ENCODE data around the gene MCM8.
"Not testable (repeated sequence)": the region's sequence is repeated elsewhere in the genome, so short reads cannot be mapped to it uniquely, and the experiment has no call there.

The MCM8 gene

GRCh38 chr20:6007094-6007528 lies 56.7 kb downstream of the MCM8 start:
- DNase-seq = no peak

GRCh38 chr20:6007529-6008103 lies 57.2 kb downstream of the MCM8 start:
- no peak for DNase-seq

- no peak for DNase-seq
These were observed 57.8 kb downstream of the MCM8 start for GRCh38 chr20:6008254-6008653.

GRCh38 chr20:6012179-6012578 lies 61.7 kb downstream of the MCM8 start:
- DNase-seq = no peak

GRCh38 chr20:6014017-6014416 lies 63.6 kb downstream of the MCM8 start:
- DNase-seq = no peak

- no peak for DNase-seq
These were observed 64.5 kb downstream of the MCM8 start for GRCh38 chr20:6014957-6015356.

- DNase-seq = no peak
These were observed 67.0 kb downstream of the MCM8 start for GRCh38 chr20:6017467-6017866.

- DNase-seq = no peak
These were observed 67.4 kb downstream of the MCM8 start for GRCh38 chr20:6017880-6018279.

GRCh38 chr20:6024768-6025167 lies 74.3 kb downstream of the MCM8 start:
- DNase-seq = no peak

GRCh38 chr20:6026051-6026450 lies 75.6 kb downstream of the MCM8 start:
- peak in 1 of 5 experiments; percentile 81 for DNase-seq

GRCh38 chr20:6028818-6029217 lies 78.4 kb downstream of the MCM8 start:
- no peak for DNase-seq

- DNase-seq = no peak
These were observed 79.1 kb downstream of the MCM8 start for GRCh38 chr20:6029538-6029937.

GRCh38 chr20:6030453-6031080 lies 80.1 kb downstream of the MCM8 start:
- no peak for DNase-seq

GRCh38 chr20:6032907-6033306 lies 82.5 kb downstream of the MCM8 start:
- not testable (repeated sequence) for DNase-seq

- no peak for DNase-seq
These were observed 83.9 kb downstream of the MCM8 start for GRCh38 chr20:6034134-6034969.

GRCh38 chr20:6036213-6036612 lies 85.8 kb downstream of the MCM8 start:
- DNase-seq = no peak

- DNase-seq = no peak
These were observed 86.6 kb downstream of the MCM8 start for GRCh38 chr20:6037082-6037481.

- no peak for DNase-seq
These were observed 87.8 kb downstream of the MCM8 start for GRCh38 chr20:6038256-6038655.

- DNase-seq = no peak
These were observed 89.3 kb downstream of the MCM8 start for GRCh38 chr20:6039766-6040165.

GRCh38 chr20:6040540-6040939 lies 90.1 kb downstream of the MCM8 start:
- DNase-seq = no peak

- no peak for DNase-seq
These were observed 90.7 kb downstream of the MCM8 start for GRCh38 chr20:6040958-6041807.

- no peak for DNase-seq
These were observed 91.4 kb downstream of the MCM8 start for GRCh38 chr20:6041808-6042265.

GRCh38 chr20:6044115-6044514 lies 93.7 kb downstream of the MCM8 start:
- no peak for DNase-seq
